Immature natural killer cell (primary cell): ENCODE measurements around the gene ZNF860. TPM values are rescaled to one million over a fixed set of nuclear protein-coding genes. Genes with fewer than 3 reads are reported as not detected.
"Not testable (repeated sequence)": the region's sequence is repeated elsewhere in the genome, so short reads cannot be mapped to it uniquely, and the experiment has no call there.

Experiments used
- DNase-seq, 3 donors: peaks; one replicate each; pipeline ENCODE4 v3.0.0; 2022; ENCODE audit warnings: mixed read lengths in 1 of 3
- H3K27ac Mint-ChIP-seq, 6 donors: one replicate each; pipeline ENCODE4 v1.8.0; 2020; ENCODE audit warnings: mixed read lengths in 6 of 6, mild to moderate bottlenecking in 5 of 6, inconsistent platforms in 4 of 6, moderate library complexity in 3 of 6
- H3K27me3 Mint-ChIP-seq, 3 donors: one replicate each; pipeline ENCODE4 v1.8.0; 2020 to 2021; ENCODE audit warnings: low read depth in 3 of 3, mild to moderate bottlenecking in 3 of 3, mixed read lengths in 3 of 3, moderate library complexity in 3 of 3, inconsistent platforms in 1 of 3
- H3K36me3 Mint-ChIP-seq, 3 donors: one replicate each; pipeline ENCODE4 v1.8.0; 2020; ENCODE audit warnings: mixed read lengths in 3 of 3, inconsistent platforms in 2 of 3, mild to moderate bottlenecking in 2 of 3
- H3K4me1 Mint-ChIP-seq, 2 donors: one replicate each; pipeline ENCODE4 v1.8.0; 2020; ENCODE audit warnings: inconsistent platforms in 2 of 2, mild to moderate bottlenecking in 2 of 2, mixed read lengths in 2 of 2, moderate library complexity in 1 of 2
- H3K4me3 Mint-ChIP-seq, 5 donors: one replicate each; pipeline ENCODE4 v1.8.0; 2020; ENCODE audit warnings: mild to moderate bottlenecking in 5 of 5, mixed read lengths in 5 of 5, inconsistent platforms in 3 of 5, moderate library complexity in 3 of 5
- H3K9me3 Mint-ChIP-seq, 6 donors: one replicate each; pipeline ENCODE4 v1.8.0; 2020; ENCODE audit warnings: mild to moderate bottlenecking in 6 of 6, mixed read lengths in 6 of 6, inconsistent platforms in 4 of 6, moderate library complexity in 3 of 6
- polyA plus RNA-seq, 3 donors: library from polyadenylated mRNA; unstranded; fragments of 300-500 nt; fragmentation: Illumina TruSeq; gene quantifications; one replicate each; pipeline ENCODE4 v1.2.3, GENCODE V29; 2021

Gene ZNF860
- polyA plus RNA-seq, 3 donors from 2014 or later = not detected

GRCh38 chr3:31993843-31994242 is 12.3 kb downstream of the ZNF860 start:
- DNase-seq = no peak
- H3K27ac Mint-ChIP-seq = no peak overlapping the region
- H3K36me3 Mint-ChIP-seq = no peaks in the 10 kb centered on the region
- peaks cover 1 to 5% (median 4%) of the 10 kb centered on the region in 3 donors for H3K27me3 Mint-ChIP-seq
- H3K9me3 Mint-ChIP-seq = peaks cover 0 to 8% (median 4%) of the 10 kb centered on the region in 6 donors
- no peaks in the 10 kb centered on the region for H3K4me1 Mint-ChIP-seq
- H3K4me3 Mint-ChIP-seq = no peak overlapping the region

- not testable (repeated sequence) for H3K27ac Mint-ChIP-seq, H3K27me3 Mint-ChIP-seq, DNase-seq, H3K4me1 Mint-ChIP-seq, H3K4me3 Mint-ChIP-seq, H3K9me3 Mint-ChIP-seq, H3K36me3 Mint-ChIP-seq
Observed at GRCh38 chr3:31995026-31995425, 13.5 kb downstream of the ZNF860 start.

GRCh38 chr3:31996195-31996594 is 14.6 kb downstream of the ZNF860 start:
- Mint-ChIP-seq H3K4me3 (no peak overlapping the region), H3K9me3 (peaks cover 0 to 8% (median 2%) of the 10 kb centered on the region in 6 donors), H3K27ac (no peak overlapping the region), H3K4me1 (no peaks in the 10 kb centered on the region), H3K36me3 (no peaks in the 10 kb centered on the region), H3K27me3 (peaks cover 4 to 5% (median 4%) of the 10 kb centered on the region in 3 donors)
- no peak for DNase-seq

GRCh38 chr3:31997500-31997899 is 15.9 kb downstream of the ZNF860 start:
- H3K9me3 Mint-ChIP-seq = peaks cover 0 to 8% (median 2%) of the 10 kb centered on the region in 6 donors
- no peaks in the 10 kb centered on the region for H3K4me1 Mint-ChIP-seq
- H3K27ac Mint-ChIP-seq = no peak overlapping the region
- H3K4me3 Mint-ChIP-seq = no peak overlapping the region
- H3K36me3 Mint-ChIP-seq = no peaks in the 10 kb centered on the region
- peaks cover 4 to 6% (median 5%) of the 10 kb centered on the region in 3 donors for H3K27me3 Mint-ChIP-seq
- DNase-seq = no peak

GRCh38 chr3:31999907-32000439 is 18.4 kb downstream of the ZNF860 start:
- Mint-ChIP-seq H3K9me3 (peaks cover 0 to under 1% (median 0%) of the 10 kb centered on the region in 6 donors), H3K36me3 (no peaks in the 10 kb centered on the region), H3K27me3 (peaks cover 4 to 5% (median 4%) of the 10 kb centered on the region in 3 donors), H3K27ac (no peak overlapping the region), H3K4me3 (no peak overlapping the region), H3K4me1 (no peaks in the 10 kb centered on the region)
- no peak for DNase-seq

- H3K4me1 Mint-ChIP-seq = no peaks in the 10 kb centered on the region
- no peaks in the 10 kb centered on the region for H3K36me3 Mint-ChIP-seq
- peaks cover 4 to 5% (median 4%) of the 10 kb centered on the region in 3 donors for H3K27me3 Mint-ChIP-seq
- H3K9me3 Mint-ChIP-seq = no peaks in the 10 kb centered on the region
- no peak overlapping the region for H3K4me3 Mint-ChIP-seq
- no peak overlapping the region for H3K27ac Mint-ChIP-seq
- no peak for DNase-seq
Observed at GRCh38 chr3:32000877-32001276, 19.3 kb downstream of the ZNF860 start.

- H3K27ac Mint-ChIP-seq = no peak overlapping the region
- H3K9me3 Mint-ChIP-seq = no peaks in the 10 kb centered on the region
- DNase-seq = no peak
- H3K36me3 Mint-ChIP-seq = no peaks in the 10 kb centered on the region
- H3K27me3 Mint-ChIP-seq = peaks cover 2 to 10% (median 3%) of the 10 kb centered on the region in 3 donors
- no peak overlapping the region for H3K4me3 Mint-ChIP-seq
- no peaks in the 10 kb centered on the region for H3K4me1 Mint-ChIP-seq
Observed at GRCh38 chr3:32002561-32003368, 21.2 kb downstream of the ZNF860 start.

GRCh38 chr3:32003380-32003779 is 21.8 kb downstream of the ZNF860 start:
- no peaks in the 10 kb centered on the region for H3K4me1 Mint-ChIP-seq
- H3K27ac Mint-ChIP-seq = no peak overlapping the region
- H3K4me3 Mint-ChIP-seq = no peak overlapping the region
- no peaks in the 10 kb centered on the region for H3K9me3 Mint-ChIP-seq
- H3K27me3 Mint-ChIP-seq = peaks cover 2 to 12% (median 3%) of the 10 kb centered on the region in 3 donors
- DNase-seq = no peak
- H3K36me3 Mint-ChIP-seq = no peaks in the 10 kb centered on the region

- peaks cover 2 to 17% (median 3%) of the 10 kb centered on the region in 3 donors for H3K27me3 Mint-ChIP-seq
- DNase-seq = no peak
- no peaks in the 10 kb centered on the region for H3K4me1 Mint-ChIP-seq
- no peaks in the 10 kb centered on the region for H3K9me3 Mint-ChIP-seq
- H3K4me3 Mint-ChIP-seq = no peak overlapping the region
- H3K27ac Mint-ChIP-seq = no peak overlapping the region
- H3K36me3 Mint-ChIP-seq = no peaks in the 10 kb centered on the region
Observed at GRCh38 chr3:32004113-32004765, 22.7 kb downstream of the ZNF860 start.

- H3K27ac Mint-ChIP-seq = no peak overlapping the region
Observed at GRCh38 chr3:32009101-32009500, 27.6 kb downstream of the ZNF860 start.

GRCh38 chr3:32009957-32010356 is 28.4 kb downstream of the ZNF860 start:
- no peak for DNase-seq
- Mint-ChIP-seq H3K27me3 (peaks cover 0 to 18% (median 7%) of the 10 kb centered on the region in 3 donors), H3K9me3 (no peaks in the 10 kb centered on the region), H3K4me1 (no peaks in the 10 kb centered on the region), H3K27ac (no peak overlapping the region), H3K4me3 (no peak overlapping the region), H3K36me3 (no peaks in the 10 kb centered on the region)

More at GRCh38 chr3:32009101-32009500, 27.6 kb downstream of the ZNF860 start:
- no peaks in the 10 kb centered on the region for H3K4me1 Mint-ChIP-seq
- H3K4me3 Mint-ChIP-seq = no peak overlapping the region
- DNase-seq = no peak
- H3K27me3 Mint-ChIP-seq = peaks cover 0 to 18% (median 7%) of the 10 kb centered on the region in 3 donors
- no peaks in the 10 kb centered on the region for H3K36me3 Mint-ChIP-seq
- H3K9me3 Mint-ChIP-seq = no peaks in the 10 kb centered on the region

- not testable (repeated sequence) for H3K4me3 Mint-ChIP-seq, H3K9me3 Mint-ChIP-seq, H3K27ac Mint-ChIP-seq, DNase-seq, H3K4me1 Mint-ChIP-seq, H3K36me3 Mint-ChIP-seq
- peaks cover 0 to 18% (median 7%) of the 10 kb centered on the region in 3 donors for H3K27me3 Mint-ChIP-seq
Observed at GRCh38 chr3:32010699-32011098, 29.1 kb downstream of the ZNF860 start.

- H3K36me3 Mint-ChIP-seq, H3K27me3 Mint-ChIP-seq, DNase-seq: not testable (repeated sequence)
Observed at GRCh38 chr3:32015638-32016037, 34.1 kb downstream of the ZNF860 start.

GRCh38 chr3:32017286-32017685 is 35.7 kb downstream of the ZNF860 start:
- Mint-ChIP-seq H3K27ac (no peak overlapping the region), H3K36me3 (no peaks in the 10 kb centered on the region), H3K4me1 (no peaks in the 10 kb centered on the region)

More at GRCh38 chr3:32015638-32016037, 34.1 kb downstream of the ZNF860 start:
- H3K27ac Mint-ChIP-seq, H3K4me3 Mint-ChIP-seq, H3K4me1 Mint-ChIP-seq, H3K9me3 Mint-ChIP-seq: not testable (repeated sequence)

More at GRCh38 chr3:32017286-32017685, 35.7 kb downstream of the ZNF860 start:
- no peak for DNase-seq
- Mint-ChIP-seq H3K27me3 (peaks cover 0 to 7% (median 0%) of the 10 kb centered on the region in 3 donors), H3K9me3 (no peaks in the 10 kb centered on the region), H3K4me3 (no peak overlapping the region)
